ENCODE measurements around the gene PREPL.

PREPL gene

GRCh38 chr2:44351088-44351487 is 10.2 kb downstream of the PREPL start:
- in situ Hi-C loops (cut with MboI; ENCODE audit: low pct_unique_long_range_greater_than_20kb, low sequenced_read_pairs, unreplicated experiment) = no loop called here
- no peak for TF ChIP-seq CTCF (IDR thresholded peaks at IDR 0.05; ENCODE audit: extremely low read depth, insufficient read depth, missing control alignments)
- no peak for DNase-seq (ENCODE audit: low spot score)

GRCh38 chr2:44349506-44349905 is 11.8 kb downstream of the PREPL start:
- no peak for DNase-seq (ENCODE audit: low spot score)
- no peak for TF ChIP-seq CTCF (IDR thresholded peaks at IDR 0.05; ENCODE audit: extremely low read depth, insufficient read depth, missing control alignments)
- in situ Hi-C loops (cut with MboI; ENCODE audit: low pct_unique_long_range_greater_than_20kb, low sequenced_read_pairs, unreplicated experiment) = no loop called here

GRCh38 chr2:44348400-44348799 is 12.9 kb downstream of the PREPL start:
- in situ Hi-C loops (cut with MboI; ENCODE audit: low pct_unique_long_range_greater_than_20kb, low sequenced_read_pairs, unreplicated experiment) = no loop called here
- TF ChIP-seq CTCF (IDR thresholded peaks at IDR 0.05; ENCODE audit: extremely low read depth, insufficient read depth, missing control alignments) = no peak
- no peak for DNase-seq (ENCODE audit: low spot score)

GRCh38 chr2:44347526-44347925 is 13.8 kb downstream of the PREPL start:
- in situ Hi-C loops (cut with MboI; ENCODE audit: low pct_unique_long_range_greater_than_20kb, low sequenced_read_pairs, unreplicated experiment) = no loop called here
- no peak for DNase-seq (ENCODE audit: low spot score)
- no peak for TF ChIP-seq CTCF (IDR thresholded peaks at IDR 0.05; ENCODE audit: extremely low read depth, insufficient read depth, missing control alignments)

GRCh38 chr2:44342854-44343253 is 18.4 kb downstream of the PREPL start:
- TF ChIP-seq CTCF (IDR thresholded peaks at IDR 0.05; ENCODE audit: extremely low read depth, insufficient read depth, missing control alignments) = peak; percentile 38
- in situ Hi-C loops (cut with MboI; ENCODE audit: low pct_unique_long_range_greater_than_20kb, low sequenced_read_pairs, unreplicated experiment) = no loop called here
- DNase-seq (ENCODE audit: low spot score) = no peak

- in situ Hi-C loops (cut with MboI; ENCODE audit: low pct_unique_long_range_greater_than_20kb, low sequenced_read_pairs, unreplicated experiment) = no loop called here
- DNase-seq (ENCODE audit: low spot score) = no peak
- no peak for TF ChIP-seq CTCF (IDR thresholded peaks at IDR 0.05; ENCODE audit: extremely low read depth, insufficient read depth, missing control alignments)
Observed at GRCh38 chr2:44335806-44336538, 25.3 kb downstream of the PREPL start.

Measured in GM13977 (cell line).